Activated gamma-delta T cell (primary cell): ENCODE data around the gene RAB1B.

Source experiments
- DNase-seq: peaks from one replicate; lab custom pipeline; 2025; lab: John Stamatoyannopoulos, UW

Gene RAB1B

GRCh38 chr11:66322732-66323427, 54.4 kb downstream of the RAB1B start:
- DNase-seq: no peak

- no peak for DNase-seq
Observed at GRCh38 chr11:66323684-66324083, 55.2 kb downstream of the RAB1B start.

GRCh38 chr11:66324664-66325063, 56.2 kb downstream of the RAB1B start:
- no peak for DNase-seq

GRCh38 chr11:66325263-66325671, 56.8 kb downstream of the RAB1B start:
- DNase-seq: no peak

- no peak for DNase-seq
Observed at GRCh38 chr11:66326261-66327111, 58.0 kb downstream of the RAB1B start.
